ENCODE data around the gene MYO1A.
"Not testable (repeated sequence)": the region's sequence is repeated elsewhere in the genome, so short reads cannot be mapped to it uniquely, and the experiment has no call there.

Gene MYO1A

GRCh38 chr12:57087010-57087690 lies 37.2 kb upstream of the MYO1A start:
- Histone ChIP-seq H3K4me1 (ENCODE audit: control insufficient read depth, insufficient read depth, low read length, poor library complexity, severe bottlenecking) (peaks cover 23% of the 10 kb centered on the region), H3K27ac (ENCODE audit: insufficient read depth, low read length, poor library complexity, severe bottlenecking) (peak overlapping the region; percentile 97), H3K36me3 (ENCODE audit: control insufficient read depth, insufficient read depth, low read length) (peaks cover 3% of the 10 kb centered on the region), H3K4me3 (ENCODE audit: insufficient read depth, low read depth, low read length, poor library complexity, severe bottlenecking) (peak overlapping the region; percentile 84), H3K9me3 (ENCODE audit: control insufficient read depth, low read length) (no peaks in the 10 kb centered on the region), H3K27me3 (replicated peaks; ENCODE audit: control insufficient read depth, insufficient read depth, low read length, poor library complexity, severe bottlenecking) (no peaks in the 10 kb centered on the region)
- peak; percentile 87 for DNase-seq

GRCh38 chr12:57086493-57087009 lies 36.6 kb upstream of the MYO1A start:
- no peak for DNase-seq
- peaks cover 20% of the 10 kb centered on the region for H3K4me1 ChIP-seq (ENCODE audit: control insufficient read depth, insufficient read depth, low read length, poor library complexity, severe bottlenecking)
- H3K27me3 ChIP-seq (replicated peaks; ENCODE audit: control insufficient read depth, insufficient read depth, low read length, poor library complexity, severe bottlenecking), result no peaks in the 10 kb centered on the region
- peak overlapping the region; percentile 97 for H3K27ac ChIP-seq (ENCODE audit: insufficient read depth, low read length, poor library complexity, severe bottlenecking)
- H3K36me3 ChIP-seq (ENCODE audit: control insufficient read depth, insufficient read depth, low read length), result no peaks in the 10 kb centered on the region
- H3K9me3 ChIP-seq (ENCODE audit: control insufficient read depth, low read length), result no peaks in the 10 kb centered on the region
- peak overlapping the region; percentile 84 for H3K4me3 ChIP-seq (ENCODE audit: insufficient read depth, low read depth, low read length, poor library complexity, severe bottlenecking)

GRCh38 chr12:57085999-57086492 lies 36.1 kb upstream of the MYO1A start:
- Histone ChIP-seq H3K4me3 (ENCODE audit: insufficient read depth, low read depth, low read length, poor library complexity, severe bottlenecking) (peak overlapping the region; percentile 84), H3K36me3 (ENCODE audit: control insufficient read depth, insufficient read depth, low read length) (no peaks in the 10 kb centered on the region), H3K27me3 (replicated peaks; ENCODE audit: control insufficient read depth, insufficient read depth, low read length, poor library complexity, severe bottlenecking) (no peaks in the 10 kb centered on the region), H3K4me1 (ENCODE audit: control insufficient read depth, insufficient read depth, low read length, poor library complexity, severe bottlenecking) (peaks cover 20% of the 10 kb centered on the region), H3K27ac (ENCODE audit: insufficient read depth, low read length, poor library complexity, severe bottlenecking) (peak overlapping the region; percentile 97), H3K9me3 (ENCODE audit: control insufficient read depth, low read length) (no peaks in the 10 kb centered on the region)
- no peak for DNase-seq

- DNase-seq, result no peak
- Histone ChIP-seq H3K9me3 (ENCODE audit: control insufficient read depth, low read length) (no peaks in the 10 kb centered on the region), H3K36me3 (ENCODE audit: control insufficient read depth, insufficient read depth, low read length) (no peaks in the 10 kb centered on the region), H3K4me1 (ENCODE audit: control insufficient read depth, insufficient read depth, low read length, poor library complexity, severe bottlenecking) (peaks cover 2% of the 10 kb centered on the region), H3K27me3 (replicated peaks; ENCODE audit: control insufficient read depth, insufficient read depth, low read length, poor library complexity, severe bottlenecking) (no peaks in the 10 kb centered on the region), H3K4me3 (ENCODE audit: insufficient read depth, low read depth, low read length, poor library complexity, severe bottlenecking) (no peak overlapping the region), H3K27ac (ENCODE audit: insufficient read depth, low read length, poor library complexity, severe bottlenecking) (no peak overlapping the region)
Observed at GRCh38 chr12:57080855-57081254, 30.9 kb upstream of the MYO1A start.

GRCh38 chr12:57079821-57080220 lies 29.9 kb upstream of the MYO1A start:
- H3K4me1 ChIP-seq (ENCODE audit: control insufficient read depth, insufficient read depth, low read length, poor library complexity, severe bottlenecking), result no peaks in the 10 kb centered on the region
- H3K27ac ChIP-seq (ENCODE audit: insufficient read depth, low read length, poor library complexity, severe bottlenecking), result no peak overlapping the region
- no peaks in the 10 kb centered on the region for H3K36me3 ChIP-seq (ENCODE audit: control insufficient read depth, insufficient read depth, low read length)
- H3K27me3 ChIP-seq (replicated peaks; ENCODE audit: control insufficient read depth, insufficient read depth, low read length, poor library complexity, severe bottlenecking), result no peaks in the 10 kb centered on the region
- no peak overlapping the region for H3K4me3 ChIP-seq (ENCODE audit: insufficient read depth, low read depth, low read length, poor library complexity, severe bottlenecking)
- DNase-seq, result no peak
- H3K9me3 ChIP-seq (ENCODE audit: control insufficient read depth, low read length), result no peaks in the 10 kb centered on the region

GRCh38 chr12:57078519-57079404 lies 28.8 kb upstream of the MYO1A start, which contains the start of gene NEMP1:
Gene NEMP1, minus strand, starts transcription at chr12:57078791. Its CDS starts 46 bp downstream, at chr12:57078745.
- Histone ChIP-seq H3K4me1 (ENCODE audit: control insufficient read depth, insufficient read depth, low read length, poor library complexity, severe bottlenecking) (no peaks in the 10 kb centered on the region), H3K27me3 (replicated peaks; ENCODE audit: control insufficient read depth, insufficient read depth, low read length, poor library complexity, severe bottlenecking) (no peaks in the 10 kb centered on the region), H3K36me3 (ENCODE audit: control insufficient read depth, insufficient read depth, low read length) (no peaks in the 10 kb centered on the region), H3K4me3 (ENCODE audit: insufficient read depth, low read depth, low read length, poor library complexity, severe bottlenecking) (peak within 1 kb of the TSS; percentile 80), H3K9me3 (ENCODE audit: control insufficient read depth, low read length) (no peaks in the 10 kb centered on the region), H3K27ac (ENCODE audit: insufficient read depth, low read length, poor library complexity, severe bottlenecking) (peak within 1 kb of the TSS; percentile 75)
- peak; percentile 94 to 97 (median 97) for DNase-seq

- not testable (repeated sequence) for DNase-seq; H3K27me3 ChIP-seq (replicated peaks; ENCODE audit: control insufficient read depth, insufficient read depth, low read length, poor library complexity, severe bottlenecking); H3K4me3 ChIP-seq (ENCODE audit: insufficient read depth, low read depth, low read length, poor library complexity, severe bottlenecking); H3K27ac ChIP-seq (ENCODE audit: insufficient read depth, low read length, poor library complexity, severe bottlenecking); H3K9me3 ChIP-seq (ENCODE audit: control insufficient read depth, low read length); H3K4me1 ChIP-seq (ENCODE audit: control insufficient read depth, insufficient read depth, low read length, poor library complexity, severe bottlenecking)
- H3K36me3 ChIP-seq (ENCODE audit: control insufficient read depth, insufficient read depth, low read length), result peaks cover 12% of the 10 kb centered on the region
Observed at GRCh38 chr12:57073566-57074450, 23.9 kb upstream of the MYO1A start.

GRCh38 chr12:57072661-57073060 lies 22.7 kb upstream of the MYO1A start:
- Histone ChIP-seq H3K36me3 (ENCODE audit: control insufficient read depth, insufficient read depth, low read length) (peaks cover 12% of the 10 kb centered on the region), H3K27ac (ENCODE audit: insufficient read depth, low read length, poor library complexity, severe bottlenecking) (no peak overlapping the region), H3K4me1 (ENCODE audit: control insufficient read depth, insufficient read depth, low read length, poor library complexity, severe bottlenecking) (peaks cover 7% of the 10 kb centered on the region), H3K27me3 (replicated peaks; ENCODE audit: control insufficient read depth, insufficient read depth, low read length, poor library complexity, severe bottlenecking) (no peaks in the 10 kb centered on the region), H3K9me3 (ENCODE audit: control insufficient read depth, low read length) (no peaks in the 10 kb centered on the region), H3K4me3 (ENCODE audit: insufficient read depth, low read depth, low read length, poor library complexity, severe bottlenecking) (no peak overlapping the region)
- no peak for DNase-seq

- Histone ChIP-seq H3K27ac (ENCODE audit: insufficient read depth, low read length, poor library complexity, severe bottlenecking) (no peak overlapping the region), H3K27me3 (replicated peaks; ENCODE audit: control insufficient read depth, insufficient read depth, low read length, poor library complexity, severe bottlenecking) (no peaks in the 10 kb centered on the region), H3K4me3 (ENCODE audit: insufficient read depth, low read depth, low read length, poor library complexity, severe bottlenecking) (no peak overlapping the region), H3K36me3 (ENCODE audit: control insufficient read depth, insufficient read depth, low read length) (peaks cover 12% of the 10 kb centered on the region), H3K4me1 (ENCODE audit: control insufficient read depth, insufficient read depth, low read length, poor library complexity, severe bottlenecking) (peaks cover 10% of the 10 kb centered on the region), H3K9me3 (ENCODE audit: control insufficient read depth, low read length) (no peaks in the 10 kb centered on the region)
- DNase-seq, result peak in 2 of 3 donors; percentile 24 to 52
Observed at GRCh38 chr12:57069523-57069922, 19.6 kb upstream of the MYO1A start.
